ENCODE data around the gene ING5. TPM values are rescaled to one million over a fixed set of nuclear protein-coding genes. Genes with fewer than 3 reads are reported as not detected.

Gene ING5
- total RNA-seq, 1 donor from 2014 or later: 41.5 TPM

- Histone ChIP-seq H3K4me3 (no peak overlapping the region), H3K27ac (no peak overlapping the region), H3K4me1 (no peaks in the 10 kb centered on the region), H3K27me3 (no peaks in the 10 kb centered on the region), H3K36me3 (peaks cover 0 to 61% of the 10 kb centered on the region in 2 donors), H3K9me3 (no peaks in the 10 kb centered on the region)
- no peak for DNase-seq (ENCODE audit: extremely low spot score in 2 of 2)
- TF ChIP-seq POLR2A (IDR thresholded peaks at IDR 0.05): no peak
- no peak for TF ChIP-seq POLR2AphosphoS5 (IDR thresholded peaks at IDR 0.05; ENCODE audit: insufficient read depth in 1 of 2, low read depth in 1 of 2)
- TF ChIP-seq, protein P1, sequence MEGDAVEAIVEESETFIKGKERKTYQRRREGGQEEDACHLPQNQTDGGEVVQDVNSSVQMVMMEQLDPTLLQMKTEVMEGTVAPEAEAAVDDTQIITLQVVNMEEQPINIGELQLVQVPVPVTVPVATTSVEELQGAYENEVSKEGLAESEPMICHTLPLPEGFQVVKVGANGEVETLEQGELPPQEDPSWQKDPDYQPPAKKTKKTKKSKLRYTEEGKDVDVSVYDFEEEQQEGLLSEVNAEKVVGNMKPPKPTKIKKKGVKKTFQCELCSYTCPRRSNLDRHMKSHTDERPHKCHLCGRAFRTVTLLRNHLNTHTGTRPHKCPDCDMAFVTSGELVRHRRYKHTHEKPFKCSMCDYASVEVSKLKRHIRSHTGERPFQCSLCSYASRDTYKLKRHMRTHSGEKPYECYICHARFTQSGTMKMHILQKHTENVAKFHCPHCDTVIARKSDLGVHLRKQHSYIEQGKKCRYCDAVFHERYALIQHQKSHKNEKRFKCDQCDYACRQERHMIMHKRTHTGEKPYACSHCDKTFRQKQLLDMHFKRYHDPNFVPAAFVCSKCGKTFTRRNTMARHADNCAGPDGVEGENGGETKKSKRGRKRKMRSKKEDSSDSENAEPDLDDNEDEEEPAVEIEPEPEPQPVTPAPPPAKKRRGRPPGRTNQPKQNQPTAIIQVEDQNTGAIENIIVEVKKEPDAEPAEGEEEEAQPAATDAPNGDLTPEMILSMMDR (IDR thresholded peaks at IDR 0.05): no peak
- intact Hi-C loops (cut with DNase I): no loop called here
Measured at GRCh38 chr2:241719093-241719492, 17.3 kb downstream of the ING5 start.

- Histone ChIP-seq H3K36me3 (peaks cover 0 to 57% of the 10 kb centered on the region in 2 donors), H3K4me3 (no peak overlapping the region), H3K9me3 (no peaks in the 10 kb centered on the region), H3K27me3 (no peaks in the 10 kb centered on the region), H3K27ac (no peak overlapping the region), H3K4me1 (no peaks in the 10 kb centered on the region)
- no peak for DNase-seq (ENCODE audit: extremely low spot score in 2 of 2)
- intact Hi-C loops (cut with DNase I): no loop called here
- TF ChIP-seq, protein P1 (IDR thresholded peaks at IDR 0.05): no peak
- no peak for TF ChIP-seq POLR2AphosphoS5 (IDR thresholded peaks at IDR 0.05; ENCODE audit: insufficient read depth in 1 of 2, low read depth in 1 of 2)
- no peak for TF ChIP-seq POLR2A (IDR thresholded peaks at IDR 0.05)
Measured at GRCh38 chr2:241720099-241720498, 18.3 kb downstream of the ING5 start.

DNA sequence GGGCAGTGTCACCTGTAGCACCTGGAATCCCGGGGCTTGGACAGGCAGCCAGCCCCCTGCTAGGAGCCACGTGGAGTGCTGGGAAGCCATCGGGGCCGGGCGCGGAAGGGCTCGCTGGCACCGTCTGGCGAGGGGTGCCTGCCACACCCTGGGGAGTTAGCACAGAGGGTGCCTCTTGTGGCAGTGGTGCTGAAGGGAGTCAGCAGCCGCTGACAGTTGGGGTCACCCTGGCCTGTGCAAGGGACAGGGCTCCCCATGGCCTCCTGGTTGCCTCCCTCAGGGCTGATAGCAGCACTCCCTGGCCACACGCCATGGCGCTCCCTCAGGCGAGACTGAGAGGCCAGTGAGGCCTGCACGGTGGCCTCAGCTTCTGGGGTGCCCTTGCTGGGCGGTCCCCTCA is 18.7 kb downstream of the ING5 start:
- Histone ChIP-seq H3K4me3 (no peak overlapping the region), H3K36me3 (peaks cover 0 to 55% of the 10 kb centered on the region in 2 donors), H3K27ac (no peak overlapping the region), H3K4me1 (no peaks in the 10 kb centered on the region), H3K27me3 (no peaks in the 10 kb centered on the region), H3K9me3 (no peaks in the 10 kb centered on the region)
- TF ChIP-seq POLR2AphosphoS5 (IDR thresholded peaks at IDR 0.05; ENCODE audit: insufficient read depth in 1 of 2, low read depth in 1 of 2) (no peak), POLR2A (IDR thresholded peaks at IDR 0.05) (no peak)
- TF ChIP-seq, protein P1 (IDR thresholded peaks at IDR 0.05): no peak
- DNase-seq (ENCODE audit: extremely low spot score in 2 of 2): no peak
- intact Hi-C loops (cut with DNase I): no loop called here

- DNase-seq (ENCODE audit: extremely low spot score in 2 of 2): no peak
- Histone ChIP-seq H3K27ac (no peak overlapping the region), H3K4me3 (no peak overlapping the region), H3K4me1 (no peaks in the 10 kb centered on the region), H3K36me3 (peaks cover 0 to 46% of the 10 kb centered on the region in 2 donors), H3K27me3 (no peaks in the 10 kb centered on the region), H3K9me3 (no peaks in the 10 kb centered on the region)
- TF ChIP-seq POLR2AphosphoS5 (IDR thresholded peaks at IDR 0.05; ENCODE audit: insufficient read depth in 1 of 2, low read depth in 1 of 2): no peak
- TF ChIP-seq, protein P1 (IDR thresholded peaks at IDR 0.05): no peak
- TF ChIP-seq POLR2A (IDR thresholded peaks at IDR 0.05): no peak
- intact Hi-C loops (cut with DNase I): no loop called here
Measured at GRCh38 chr2:241721852-241722251, 20.0 kb downstream of the ING5 start.

GRCh38 chr2:241722896-241723454 is 21.1 kb downstream of the ING5 start:
- Histone ChIP-seq H3K4me3 (no peak overlapping the region), H3K4me1 (no peaks in the 10 kb centered on the region), H3K9me3 (no peaks in the 10 kb centered on the region), H3K27me3 (no peaks in the 10 kb centered on the region), H3K36me3 (peaks cover 0 to 46% of the 10 kb centered on the region in 2 donors), H3K27ac (no peak overlapping the region)
- DNase-seq (ENCODE audit: extremely low spot score in 2 of 2): no peak
- TF ChIP-seq, protein P1 (IDR thresholded peaks at IDR 0.05): no peak
- no peak for TF ChIP-seq POLR2A (IDR thresholded peaks at IDR 0.05)
- TF ChIP-seq POLR2AphosphoS5 (IDR thresholded peaks at IDR 0.05; ENCODE audit: insufficient read depth in 1 of 2, low read depth in 1 of 2): no peak
- intact Hi-C loops (cut with DNase I): no loop called here

Data from vagina (tissue), 2 donors.